HepG2 (cell line): ENCODE data around the gene CMIP. TPM values are rescaled to one million over a fixed set of nuclear protein-coding genes. Genes with fewer than 3 reads are reported as not detected.

ENCODE experiments used
- ATAC-seq: fragments of 200-7000 bp; cut with Tn5 transposase; 3 replicates; pipeline ENCODE4 v1.9.1; 2020; ENCODE audit warnings: mild to moderate bottlenecking, moderate library complexity
- BruUV-seq: library from RNA; stranded (reverse); fragments of 400-500 nt; replicated peaks from 2 replicates; lab custom pipeline; 2021; lab: Mats Ljungman, UMichigan
- CTCF ChIA-PET: fragments of 300-600 bp; formaldehyde crosslinking; extraction: SDS; loops from one replicate; lab custom pipeline; 2021; ENCODE audit warnings: low total read pairs, inconsistent platforms, low intra/inter-chr PET ratio; lab: Yijun Ruan, JAX
- POLR2A ChIA-PET: fragments of 350-600 bp; sonication (Branson Sonifier 250); formaldehyde crosslinking; loops from one replicate; lab custom pipeline; 2020; ENCODE audit warnings: antibody characterized with exemption, inconsistent platforms; lab: Yijun Ruan, JAX
- DNase-seq: peaks from one replicate; pipeline ENCODE4 v3.0.0-alpha.2; 2015; ENCODE audit warnings: low spot score
- FAIRE-seq: peaks from 3 replicates; lab custom pipeline; 2011; peaks lifted over from hg19 to GRCh38; lab: Jason Lieb, UNC
- H2AFZ ChIP-seq: one replicate; pipeline ENCODE4 v1.6.1; 2011; ENCODE audit warnings: low read length, inconsistent platforms
- H3K27ac ChIP-seq: fragments of 300-600 bp; 3 replicates; pipeline ENCODE4 v1.8.0; 2011; ENCODE audit warnings: mixed run types, mild to moderate bottlenecking, mixed read lengths, low read length, inconsistent platforms; ENCODE audit not compliant: insufficient read depth; ENCODE audit errors: extremely low read length
- H3K27me3 ChIP-seq, 2 experiments: fragments of 200-600 bp in 1 of 2; 2 replicates in 1 of 2; 3 replicates in 1 of 2; pipeline versions ENCODE4 v1.6.0 to v1.8.0; 2011; ENCODE audit warnings: low read length in 2 of 2, mild to moderate bottlenecking in 2 of 2, moderate library complexity in 2 of 2, inconsistent platforms in 1 of 2; ENCODE audit not compliant: insufficient read depth in 2 of 2, control insufficient read depth in 1 of 2
- H3K36me3 ChIP-seq, 2 experiments: fragments of 200-600 bp in 1 of 2; replicated peaks in 1 of 2; 2 replicates in 1 of 2; 3 replicates in 1 of 2; pipeline versions ENCODE4 v1.5.1 to v1.8.0; 2011; ENCODE audit warnings: low read length in 2 of 2, inconsistent platforms in 1 of 2; ENCODE audit not compliant: insufficient read depth in 2 of 2, control insufficient read depth in 1 of 2
- H3K4me1 ChIP-seq: 2 replicates; pipeline ENCODE4 v1.5.1; 2012; ENCODE audit warnings: low read length, inconsistent platforms; ENCODE audit not compliant: insufficient read depth
- H3K4me2 ChIP-seq: 2 replicates; pipeline ENCODE4 v1.6.0; 2011; ENCODE audit warnings: low read depth, low read length, inconsistent platforms
- H3K4me3 ChIP-seq, 3 experiments: fragments of 200-600 bp in 1 of 3; sonication (generic), shearing (Covaris generic) in 1 of 3; replicated peaks in 1 of 3; 2 replicates each; pipeline ENCODE4 v1.5.1; 2011 to 2016; ENCODE audit warnings: low read length in 3 of 3, inconsistent platforms in 2 of 3, low read depth in 2 of 3, mild to moderate bottlenecking in 2 of 3, control low read depth in 1 of 3, mixed read lengths in 1 of 3; ENCODE audit not compliant: insufficient read depth in 1 of 3
- H3K79me2 ChIP-seq: one replicate; pipeline ENCODE4 v1.6.1; 2011; ENCODE audit warnings: low read length, inconsistent platforms; ENCODE audit not compliant: insufficient read depth
- H3K9ac ChIP-seq: 2 replicates; pipeline ENCODE4 v1.6.0; 2011; ENCODE audit warnings: mild to moderate bottlenecking, low read depth, low read length, inconsistent platforms; ENCODE audit not compliant: insufficient read depth
- H3K9me3 ChIP-seq: 2 replicates; pipeline ENCODE4 v1.5.1; 2012; ENCODE audit warnings: mild to moderate bottlenecking, low read length
- H4K20me1 ChIP-seq: 2 replicates; pipeline ENCODE4 v1.6.0; 2011; ENCODE audit warnings: inconsistent platforms, mild to moderate bottlenecking, low read length, moderate library complexity; ENCODE audit not compliant: insufficient read depth
- DBP ChIP-seq: sonication (generic); formaldehyde crosslinking; IDR thresholded peaks from 2 replicates; pipeline ENCODE4 v1.4.0; 2020; ENCODE audit warnings: missing genetic modification reagents; ENCODE audit errors: not compliant biosample characterization
- MAFK ChIP-seq, 2 experiments: IDR thresholded peaks in 1 of 2; conservative IDR thresholded peaks in 1 of 2; 2 replicates each; pipeline ENCODE4 v1.6.1; 2011; ENCODE audit warnings: improper control_type of control experiment in 2 of 2, low read length in 2 of 2
- REL ChIP-seq: sonication (generic); formaldehyde crosslinking; conservative IDR thresholded peaks from 2 replicates; pipeline ENCODE4 v1.8.0; 2022; ENCODE audit warnings: mild to moderate bottlenecking, missing genetic modification reagents, moderate library complexity
- ZEB1 ChIP-seq: IDR thresholded peaks from 2 replicates; pipeline ENCODE4 v1.6.1; 2012; ENCODE audit warnings: mild to moderate bottlenecking, low read depth, inconsistent platforms; ENCODE audit not compliant: insufficient replicate concordance
- ZMYM3 ChIP-seq: sonication (generic); formaldehyde crosslinking; IDR thresholded peaks from 2 replicates; pipeline ENCODE4 v1.5.1; 2020; ENCODE audit warnings: mild to moderate bottlenecking, missing genetic modification reagents
- ZNF629 ChIP-seq: sonication (generic); formaldehyde crosslinking; conservative IDR thresholded peaks from 2 replicates; pipeline ENCODE4 v1.5.0; 2020; ENCODE audit warnings: missing genetic modification reagents
- ZNF747 ChIP-seq: sonication (generic); formaldehyde crosslinking; IDR thresholded peaks from 2 replicates; pipeline ENCODE4 v1.8.1; 2023; ENCODE audit warnings: missing genetic modification reagents, mild to moderate bottlenecking, borderline replicate concordance
- WGBS: methylation state at CpG from one replicate; pipeline ENCODE4 v1.1.6; 2017; ENCODE audit warnings: low lambda C conversion rate; 5-methylcytosine and 5-hydroxymethylcytosine counted together
- in situ Hi-C: cut with HindIII; loops from 2 replicates; pipeline ENCODE4 v1.10.0; 2017; ENCODE audit warnings: low pct_unique_long_range_greater_than_20kb; ENCODE audit not compliant: extremely low pct_ligation_motif_present
- intact Hi-C: fragments of 100-400 bp; cut with micrococcal nuclease; formaldehyde crosslinking; loops from one replicate; pipeline ENCODE4 v1.10.0; 2022; ENCODE audit not compliant: unreplicated experiment
- polyA plus RNA-seq, 8 experiments: library from polyadenylated mRNA; depleted of rRNA in 3 of 8; stranded (reverse) in 7 of 8; unstranded in 1 of 8; fragments of >200 nt; fragmentation: Illumina TruSeq in 4 of 8; extraction: Trizol in 4 of 8; gene quantifications; 2 replicates each; pipeline versions ENCODE4 v1.2.1 to v1.2.3, GENCODE V29; 2011 to 2016; ENCODE audit warnings: low read depth in 4 of 8, missing spikeins in 1 of 8, mixed read lengths in 1 of 8; ENCODE audit not compliant: insufficient read depth in 1 of 8
- total RNA-seq, 5 experiments: library from RNA; depleted of rRNA; stranded (reverse); fragments of >200 nt; fragmentation: Illumina TruSeq; extraction: Trizol; gene quantifications; 2 replicates each; pipeline ENCODE4 v1.2.3, GENCODE V29; 2016; ENCODE audit warnings: low read depth in 1 of 5

CMIP gene
- total and polyA plus RNA-seq, 2 of the 13 experiments (the other 11 are each of a cell fraction or from before 2014, with no cell fraction given), result 10.9 to 18.1 TPM

- CTCF ChIA-PET, result no interaction called here
- Histone ChIP-seq H3K4me1 (peaks cover 30% of the 10 kb centered on the region), H3K4me2 (no peak overlapping the region), H3K36me3 (no peaks in the 10 kb centered on the region), H3K27ac (no peak overlapping the region), H3K9ac (no peak overlapping the region), H4K20me1 (no peaks in the 10 kb centered on the region), H3K79me2 (no peaks in the 10 kb centered on the region), H3K9me3 (no peaks in the 10 kb centered on the region), H3K27me3 (peaks cover 0 to 12% of the 10 kb centered on the region in 2 experiments; a peak in 2 of 5 replicates), H2AFZ (no peak overlapping the region), H3K4me3 (no peak overlapping the region)
- WGBS, result 52% methylated on average over 10 of the region's 13 CpGs
- no peak for DNase-seq
- POLR2A ChIA-PET, result no interaction called here
- no TSS peak for BruUV-seq
- FAIRE-seq, result no peak
- ATAC-seq, result peak; percentile 13; the same call in 2 of the 3 replicates
- intact Hi-C loops (no loop called here), in situ Hi-C loops (no loop called here)
- no peak for TF ChIP-seq REL (CRISPR knock-in tag)
- peak; percentile 37; the same call in 1 of the 2 replicates for TF ChIP-seq ZMYM3 (CRISPR knock-in tag)
- TF ChIP-seq ZEB1, result no peak
- TF ChIP-seq ZNF629 (CRISPR knock-in tag), result peak; percentile 54
- TF ChIP-seq DBP (CRISPR knock-in tag), result no peak
- TF ChIP-seq ZNF747 (CRISPR knock-in tag), result no peak
- TF ChIP-seq MAFK (conservative IDR thresholded peaks at IDR 0.05 in 1 of 2, IDR thresholded peaks at IDR 0.05 in 1 of 2; ENCODE audit: low read length in 2 of 2), result no peak
Observed at GRCh38 chr16:81755915-81756614, 311.5 kb downstream of the CMIP start.
